ENCODE measurements around the gene ARHGAP44.

ARHGAP44 gene

GRCh38 chr17:12773153-12773552 lies 16.1 kb upstream of the ARHGAP44 start:
- TF ChIP-seq POLR2A (IDR thresholded peaks at IDR 0.05; ENCODE audit: low read depth, low read length) (no peak), POLR2AphosphoS5 (IDR thresholded peaks at IDR 0.05; ENCODE audit: low read depth, low read length) (no peak), TAF1 (IDR thresholded peaks at IDR 0.05; ENCODE audit: borderline replicate concordance, low read depth, low read length) (no peak)
- DNase-seq (ENCODE audit: insufficient read length): no peak
- FAIRE-seq: peak; percentile 82

GRCh38 chr17:12789075-12789480 lies 220 bp upstream of the ARHGAP44 start:
- TF ChIP-seq POLR2AphosphoS5 (IDR thresholded peaks at IDR 0.05; ENCODE audit: low read depth, low read length) (no peak), POLR2A (IDR thresholded peaks at IDR 0.05; ENCODE audit: low read depth, low read length) (no peak), TAF1 (IDR thresholded peaks at IDR 0.05; ENCODE audit: borderline replicate concordance, low read depth, low read length) (no peak)
- FAIRE-seq (no peak), DNase-seq (ENCODE audit: insufficient read length) (no peak)

GRCh38 chr17:12790249-12791106 lies 1.2 kb downstream of the ARHGAP44 start:
- no peak for FAIRE-seq
- TF ChIP-seq POLR2AphosphoS5 (IDR thresholded peaks at IDR 0.05; ENCODE audit: low read depth, low read length) (no peak), POLR2A (IDR thresholded peaks at IDR 0.05; ENCODE audit: low read depth, low read length) (no peak), TAF1 (IDR thresholded peaks at IDR 0.05; ENCODE audit: borderline replicate concordance, low read depth, low read length) (no peak)
- DNase-seq (ENCODE audit: insufficient read length): no peak

- no peak for FAIRE-seq
- no peak for TF ChIP-seq POLR2A (IDR thresholded peaks at IDR 0.05; ENCODE audit: low read depth, low read length)
- no peak for TF ChIP-seq POLR2AphosphoS5 (IDR thresholded peaks at IDR 0.05; ENCODE audit: low read depth, low read length)
- TF ChIP-seq TAF1 (IDR thresholded peaks at IDR 0.05; ENCODE audit: borderline replicate concordance, low read depth, low read length): no peak
- DNase-seq (ENCODE audit: insufficient read length): no peak
Measured at GRCh38 chr17:12794919-12795532, 5.7 kb downstream of the ARHGAP44 start.

- FAIRE-seq: no peak
- TF ChIP-seq POLR2A (IDR thresholded peaks at IDR 0.05; ENCODE audit: low read depth, low read length): no peak
- no peak for TF ChIP-seq POLR2AphosphoS5 (IDR thresholded peaks at IDR 0.05; ENCODE audit: low read depth, low read length)
- no peak for TF ChIP-seq TAF1 (IDR thresholded peaks at IDR 0.05; ENCODE audit: borderline replicate concordance, low read depth, low read length)
Measured at GRCh38 chr17:12800855-12801365, 11.6 kb downstream of the ARHGAP44 start.

GRCh38 chr17:12806630-12807029 lies 17.3 kb downstream of the ARHGAP44 start:
- TF ChIP-seq POLR2AphosphoS5 (IDR thresholded peaks at IDR 0.05; ENCODE audit: low read depth, low read length) (no peak), POLR2A (IDR thresholded peaks at IDR 0.05; ENCODE audit: low read depth, low read length) (no peak), TAF1 (IDR thresholded peaks at IDR 0.05; ENCODE audit: borderline replicate concordance, low read depth, low read length) (no peak)
- FAIRE-seq (no peak), DNase-seq (ENCODE audit: insufficient read length) (no peak)

More at GRCh38 chr17:12800855-12801365, 11.6 kb downstream of the ARHGAP44 start:
- no peak for DNase-seq (ENCODE audit: insufficient read length)

GRCh38 chr17:12808723-12809122 lies 19.4 kb downstream of the ARHGAP44 start:
- FAIRE-seq (no peak), DNase-seq (ENCODE audit: insufficient read length) (no peak)
- no peak for TF ChIP-seq TAF1 (IDR thresholded peaks at IDR 0.05; ENCODE audit: borderline replicate concordance, low read depth, low read length)
- no peak for TF ChIP-seq POLR2A (IDR thresholded peaks at IDR 0.05; ENCODE audit: low read depth, low read length)
- TF ChIP-seq POLR2AphosphoS5 (IDR thresholded peaks at IDR 0.05; ENCODE audit: low read depth, low read length): no peak

GRCh38 chr17:12812877-12813276 lies 23.6 kb downstream of the ARHGAP44 start:
- TF ChIP-seq POLR2A (IDR thresholded peaks at IDR 0.05; ENCODE audit: low read depth, low read length) (no peak), TAF1 (IDR thresholded peaks at IDR 0.05; ENCODE audit: borderline replicate concordance, low read depth, low read length) (no peak), POLR2AphosphoS5 (IDR thresholded peaks at IDR 0.05; ENCODE audit: low read depth, low read length) (no peak)
- DNase-seq (ENCODE audit: insufficient read length): no peak
- FAIRE-seq: peak; percentile 88

GRCh38 chr17:12813664-12814063 lies 24.4 kb downstream of the ARHGAP44 start:
- no peak for TF ChIP-seq TAF1 (IDR thresholded peaks at IDR 0.05; ENCODE audit: borderline replicate concordance, low read depth, low read length)
- TF ChIP-seq POLR2A (IDR thresholded peaks at IDR 0.05; ENCODE audit: low read depth, low read length): no peak
- no peak for TF ChIP-seq POLR2AphosphoS5 (IDR thresholded peaks at IDR 0.05; ENCODE audit: low read depth, low read length)
- DNase-seq (ENCODE audit: insufficient read length): no peak
- FAIRE-seq: peak; percentile 17

GRCh38 chr17:12814718-12815117 lies 25.4 kb downstream of the ARHGAP44 start:
- TF ChIP-seq TAF1 (IDR thresholded peaks at IDR 0.05; ENCODE audit: borderline replicate concordance, low read depth, low read length): no peak
- TF ChIP-seq POLR2A (IDR thresholded peaks at IDR 0.05; ENCODE audit: low read depth, low read length): no peak
- no peak for TF ChIP-seq POLR2AphosphoS5 (IDR thresholded peaks at IDR 0.05; ENCODE audit: low read depth, low read length)
- no peak for DNase-seq (ENCODE audit: insufficient read length)
- peak; percentile 79 for FAIRE-seq

GRCh38 chr17:12815642-12816141 lies 26.4 kb downstream of the ARHGAP44 start:
- peak; percentile 62 for TF ChIP-seq TAF1 (IDR thresholded peaks at IDR 0.05; ENCODE audit: borderline replicate concordance, low read depth, low read length)
- TF ChIP-seq POLR2AphosphoS5 (IDR thresholded peaks at IDR 0.05; ENCODE audit: low read depth, low read length): peak; percentile 70
- TF ChIP-seq POLR2A (IDR thresholded peaks at IDR 0.05; ENCODE audit: low read depth, low read length): peak; percentile 66
- DNase-seq (ENCODE audit: insufficient read length) (peak; percentile 41), FAIRE-seq (peak; percentile 96)
